CD4-positive, alpha-beta T cell treated with Interleukin-17A for 4 hours (primary cell): ENCODE results near the gene TBC1D10A.
A peak's percentile ranks its signal among the peaks of the same experiment; 100 is the strongest.
"Not testable (repeated sequence)": the region's sequence is repeated elsewhere in the genome, so short reads cannot be mapped to it uniquely, and the experiment has no call there.

Experiments used
- DNase-seq: peaks from one replicate; pipeline ENCODE4 v3.0.0-alpha.2; 2020; ENCODE audit warnings: mixed read lengths

Gene TBC1D10A

GRCh38 chr22:30347255-30347892, 20.6 kb upstream of the TBC1D10A start:
- no peak for DNase-seq

DNA sequence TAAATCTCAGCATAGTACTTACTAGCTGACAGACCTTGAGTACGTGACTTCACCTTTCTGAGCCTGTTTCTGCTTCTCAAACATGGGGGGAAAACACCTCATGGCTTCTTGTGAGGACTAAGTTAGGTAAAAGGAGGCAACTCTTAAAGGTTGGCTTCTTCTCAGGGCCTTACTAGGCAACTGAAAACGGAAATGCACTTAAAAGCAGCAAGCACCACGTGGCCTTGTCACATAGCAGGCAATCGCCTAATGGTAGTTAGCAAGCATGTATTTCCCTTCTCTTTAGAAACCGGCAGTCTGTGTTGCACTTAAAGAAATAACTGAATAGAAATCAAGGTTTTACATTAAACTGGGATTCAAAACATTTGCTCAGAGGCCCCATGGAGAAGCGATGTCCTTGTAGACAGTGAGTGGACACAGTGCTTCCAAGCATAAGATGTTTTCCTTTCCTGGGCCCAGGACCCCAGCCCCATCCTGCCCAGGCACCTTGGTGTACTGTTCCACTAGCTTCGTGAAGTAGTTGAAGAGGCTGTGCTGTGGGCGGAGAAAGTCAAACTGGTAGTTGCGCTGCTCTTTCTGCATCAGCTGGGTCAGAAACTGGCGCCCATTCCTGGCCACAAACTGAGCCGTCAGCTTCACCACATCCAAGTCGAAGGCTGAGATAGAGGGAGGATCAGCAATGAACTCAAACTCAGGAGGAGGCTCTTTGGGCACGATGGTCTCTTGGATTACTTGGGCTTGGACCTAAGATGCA, 17.9 kb upstream of the TBC1D10A start:
- no peak for DNase-seq

DNA sequence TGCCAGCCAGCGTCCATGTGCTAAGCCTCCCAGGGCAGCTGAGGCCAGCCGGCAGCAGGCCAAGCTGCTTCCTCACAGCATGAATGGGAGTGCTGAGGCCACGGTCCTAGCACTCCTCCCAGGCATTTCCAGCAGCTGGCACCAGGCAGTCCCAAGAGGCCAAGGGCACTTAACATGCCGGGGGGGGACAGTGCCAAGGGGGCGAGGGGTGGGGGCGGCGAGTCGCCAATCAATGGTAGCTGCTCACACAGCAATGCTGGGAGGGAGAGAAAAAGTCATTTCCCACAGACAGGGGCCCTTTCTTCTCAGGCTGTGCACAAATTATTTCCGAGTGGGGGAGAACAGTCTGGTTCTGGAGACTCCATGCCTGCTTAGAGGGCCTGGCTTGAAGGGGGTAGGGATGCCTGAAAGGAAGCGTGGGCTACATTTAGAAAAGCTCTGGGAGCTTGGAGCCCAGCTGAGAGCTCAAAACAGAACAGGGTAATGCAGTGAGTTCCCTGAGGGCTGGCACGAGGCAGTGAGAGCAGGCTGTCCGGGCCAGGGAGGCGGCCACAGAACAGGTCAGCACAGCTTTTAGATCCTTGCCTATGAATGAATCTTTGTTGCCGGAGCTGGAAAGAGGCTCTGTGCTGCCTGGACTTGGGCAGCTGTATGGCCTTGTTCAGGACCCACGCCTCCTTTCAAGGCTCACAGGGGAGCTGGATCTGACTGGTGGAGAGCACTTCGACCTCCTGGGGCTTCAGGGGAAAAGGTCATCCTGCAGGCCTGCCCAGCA, 14.4 kb upstream of the TBC1D10A start:
- DNase-seq = no peak

DNA sequence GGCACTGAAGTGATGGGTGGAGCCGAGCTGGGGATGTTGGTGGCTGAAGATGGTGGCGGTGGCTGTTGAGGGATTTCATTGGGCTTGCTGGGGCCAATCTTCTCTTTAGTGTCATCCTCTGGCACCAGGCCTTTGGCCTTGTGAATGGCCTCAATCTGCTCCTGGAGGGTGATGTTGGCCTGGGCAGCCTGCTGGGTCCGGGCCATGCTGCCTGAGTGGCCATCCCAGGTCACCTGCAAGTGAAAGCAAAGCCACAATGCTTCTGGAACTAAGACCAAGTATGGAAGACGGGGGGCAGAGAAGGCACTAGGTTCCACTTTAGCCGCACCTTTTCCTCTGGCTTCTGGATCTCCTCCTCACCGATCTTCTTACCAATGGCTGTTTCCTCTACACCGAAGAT, 12.1 kb upstream of the TBC1D10A start:
- no peak for DNase-seq

- DNase-seq = not testable (repeated sequence)
Observed at GRCh38 chr22:30338341-30338740, 11.6 kb upstream of the TBC1D10A start.

- no peak for DNase-seq
Observed at GRCh38 chr22:30337461-30337778, 10.7 kb upstream of the TBC1D10A start.

GRCh38 chr22:30336752-30337460, 10.2 kb upstream of the TBC1D10A start:
- no peak for DNase-seq

- DNase-seq = no peak
Observed at GRCh38 chr22:30335236-30335635, 8.5 kb upstream of the TBC1D10A start.

- DNase-seq = no peak
Observed at GRCh38 chr22:30334646-30335045, 7.9 kb upstream of the TBC1D10A start.

- no peak for DNase-seq
Observed at GRCh38 chr22:30333707-30334087, 7.0 kb upstream of the TBC1D10A start.

- DNase-seq = no peak
Observed at GRCh38 chr22:30332994-30333706, 6.4 kb upstream of the TBC1D10A start.

- no peak for DNase-seq
Observed at GRCh38 chr22:30332551-30332950, 5.8 kb upstream of the TBC1D10A start.

- DNase-seq = no peak
Observed at GRCh38 chr22:30328466-30329049, 1.8 kb upstream of the TBC1D10A start.

- DNase-seq = no peak
Observed at GRCh38 chr22:30327864-30328345, 1.2 kb upstream of the TBC1D10A start.

DNA sequence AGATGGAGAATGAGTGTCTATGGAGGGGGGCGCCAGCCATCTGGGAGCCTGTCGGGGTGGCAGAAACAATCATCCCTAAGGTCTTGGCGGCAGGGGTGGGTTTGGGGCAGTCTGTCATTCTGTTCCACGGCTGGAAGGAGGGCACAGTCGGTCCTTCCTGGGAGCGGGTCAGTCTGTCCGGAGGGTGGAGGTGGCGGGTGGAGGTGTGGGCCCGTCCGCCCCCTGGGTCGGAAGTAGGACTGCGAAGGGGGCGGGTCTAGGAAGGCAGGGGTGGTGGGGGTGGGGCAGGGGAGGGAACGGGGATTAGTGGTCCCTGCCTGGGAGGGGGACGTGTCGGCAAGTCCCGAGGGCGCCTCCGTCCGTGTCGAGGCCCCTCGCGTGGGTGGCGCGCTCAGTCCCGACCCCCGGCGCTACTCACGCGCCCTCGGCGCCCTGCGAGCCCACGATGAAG, 461 bp downstream of the TBC1D10A start:
- DNase-seq = peak; percentile 60

DNA sequence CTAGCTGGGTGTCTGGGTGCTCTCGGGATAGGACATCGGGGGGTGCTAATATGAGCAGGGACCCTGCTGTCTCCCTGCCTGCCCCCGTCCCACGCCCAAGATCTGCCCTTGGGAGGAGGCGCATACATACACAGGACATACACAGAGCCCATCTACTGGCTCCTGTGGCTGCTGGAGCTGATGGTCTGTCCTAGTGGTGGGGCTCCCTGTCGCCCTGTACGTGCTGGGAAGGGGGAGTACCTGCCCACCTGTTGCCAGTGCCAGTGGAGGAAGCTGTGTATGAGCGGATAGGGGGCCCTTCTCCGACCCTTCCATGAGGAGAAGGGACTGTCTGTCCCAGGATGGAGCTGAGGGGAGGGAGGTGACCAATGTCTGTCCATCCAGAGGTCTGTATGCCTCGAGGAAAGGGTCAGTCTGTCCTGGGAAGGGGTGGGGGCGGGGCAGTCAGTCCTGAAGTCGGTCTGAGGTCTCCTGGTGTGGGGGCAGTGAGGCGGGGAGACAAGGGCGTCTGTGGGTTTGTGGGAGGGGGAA, 952 bp downstream of the TBC1D10A start:
- no peak for DNase-seq

DNA sequence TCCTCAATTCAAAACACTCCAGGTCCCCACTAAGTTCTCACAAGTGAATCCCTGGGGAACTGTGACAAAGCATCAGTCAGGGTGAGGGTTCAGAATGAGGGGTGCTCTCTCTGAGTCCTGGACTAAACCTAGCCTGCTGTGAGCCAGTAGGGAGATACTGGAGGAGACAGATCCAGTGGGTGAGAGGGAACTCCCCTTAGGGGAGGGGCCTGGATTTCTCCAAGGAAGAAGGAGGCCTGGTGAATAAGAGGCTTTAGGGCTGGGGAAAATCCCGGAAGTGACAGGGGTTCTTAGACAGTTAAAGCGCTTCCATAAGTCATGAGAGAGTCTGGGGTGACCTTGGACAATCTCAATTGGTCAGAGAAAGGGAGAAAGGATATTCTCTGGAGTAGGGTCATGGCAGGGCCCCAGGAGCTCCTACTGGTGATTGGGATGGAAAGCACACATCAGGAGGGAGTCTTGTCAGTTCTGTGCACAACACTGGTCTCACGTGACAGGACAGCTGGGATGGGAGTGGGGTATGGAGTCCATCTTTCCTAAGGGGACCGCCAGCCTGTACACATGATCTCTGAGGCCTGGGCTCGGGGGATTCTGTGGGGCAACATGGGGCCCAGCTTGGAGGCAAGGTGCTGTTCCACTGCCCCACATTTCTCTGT, 1.5 kb downstream of the TBC1D10A start:
- no peak for DNase-seq

GRCh38 chr22:30324014-30324730, 2.6 kb downstream of the TBC1D10A start:
- DNase-seq = peak; percentile 68

DNA sequence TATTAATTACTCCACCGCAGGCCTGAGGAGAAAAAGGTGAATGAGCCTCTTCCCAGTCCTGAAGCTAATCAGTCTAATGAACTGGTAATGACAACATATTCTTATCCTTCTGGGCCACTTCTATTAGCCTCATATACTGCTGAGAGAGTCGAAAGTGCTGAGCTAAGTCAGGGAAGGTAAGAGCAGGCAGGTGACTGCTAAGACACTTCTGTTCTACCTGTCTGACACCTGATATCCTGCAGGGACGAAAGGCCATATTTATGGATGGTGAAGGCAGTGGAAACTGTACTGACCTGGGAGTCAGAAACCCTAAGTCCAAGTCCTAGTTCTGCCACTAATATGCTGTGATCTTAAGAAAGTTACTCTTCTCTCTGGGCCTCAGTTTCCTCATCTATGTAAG, 3.5 kb downstream of the TBC1D10A start:
- DNase-seq = no peak

- no peak for DNase-seq
Observed at GRCh38 chr22:30321461-30321860, 5.3 kb downstream of the TBC1D10A start.
